Measurements from ENCODE around the gene ZFAND3.
"Not testable (repeated sequence)": the region's sequence is repeated elsewhere in the genome, so short reads cannot be mapped to it uniquely, and the experiment has no call there.

ZFAND3 gene

DNA sequence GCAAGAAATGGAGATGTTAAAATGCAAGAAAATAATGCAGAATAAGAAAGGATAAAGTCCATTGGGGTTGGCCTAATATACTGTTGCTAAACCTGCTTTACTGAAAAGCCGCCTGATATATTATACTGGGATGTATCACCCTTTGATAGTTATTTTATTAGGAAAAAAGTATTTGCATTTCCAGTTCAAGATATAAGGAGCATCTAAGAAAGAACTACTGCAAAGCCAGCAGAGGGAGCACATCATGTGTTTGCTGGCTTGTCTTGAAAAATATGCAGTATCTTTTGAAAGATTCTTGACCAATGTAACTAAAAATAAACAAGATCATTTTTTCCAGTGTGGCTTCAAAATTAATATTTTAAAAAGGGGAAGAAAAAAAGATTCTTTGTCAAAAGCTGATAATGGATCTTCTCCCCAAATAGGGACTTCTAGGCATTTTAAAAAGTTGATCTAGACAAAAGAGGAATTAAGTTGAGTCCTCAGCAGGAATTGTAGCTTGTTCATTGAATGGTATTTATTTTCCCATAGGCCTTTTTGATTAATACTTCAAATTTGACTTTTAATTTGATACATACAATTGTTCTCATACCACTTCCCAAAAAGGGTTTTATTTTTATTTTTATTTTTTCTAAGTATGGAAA, 214.9 kb downstream of the ZFAND3 start:
- Histone ChIP-seq H3K9me3 (replicated peaks in 1 of 11) (peaks cover 0 to 16% (median 9%) of the 10 kb centered on the region in 11 experiments; a peak in 10 of 22 replicates), H3K4me3 (no peak overlapping the region), H3K4me2 (peak overlapping the region in 1 of 11 experiments; percentile 18; a peak in 1 of 22 replicates), H3K27me3 (no peaks in the 10 kb centered on the region), H3K27ac (no peak overlapping the region), H4K20me1 (peaks cover 38 to 100% (median 74%) of the 10 kb centered on the region in 11 experiments), H3K9ac (no peak overlapping the region), H3K4me1 (peaks cover 0 to 49% (median 0%) of the 10 kb centered on the region in 10 experiments; a peak in 6 of 20 replicates), H3K36me3 (peaks cover 0 to 14% (median 3%) of the 10 kb centered on the region in 11 experiments; a peak in 6 of 22 replicates)
- TF ChIP-seq Cebpa-rat (IDR thresholded peaks at IDR 0.05), result no peak

DNA sequence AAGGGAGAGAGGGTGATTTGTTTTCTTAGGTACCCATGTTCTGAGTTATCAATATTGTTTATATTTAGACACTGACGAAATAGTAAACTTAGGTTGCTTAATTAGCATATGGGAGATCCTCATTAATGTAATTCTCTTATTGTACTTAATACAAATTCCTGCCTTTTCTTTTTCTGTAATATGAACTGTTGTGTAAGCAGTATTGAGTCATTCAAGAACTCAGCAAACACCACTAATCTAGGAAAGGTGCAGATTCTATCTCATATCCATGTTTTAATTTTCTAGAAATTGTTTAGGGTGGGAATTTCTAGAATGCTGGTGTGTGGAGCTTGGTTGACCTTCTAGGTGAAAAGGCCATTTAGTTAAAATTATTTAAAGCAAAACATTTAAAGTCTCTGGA, 216.0 kb downstream of the ZFAND3 start:
- TF ChIP-seq Cebpa-rat (IDR thresholded peaks at IDR 0.05), result no peak
- Histone ChIP-seq H3K27ac (no peak overlapping the region), H3K27me3 (no peaks in the 10 kb centered on the region), H3K9ac (no peak overlapping the region), H3K4me3 (no peak overlapping the region), H3K4me1 (peaks cover 0 to 59% (median 8%) of the 10 kb centered on the region in 10 experiments; a peak in 11 of 20 replicates), H3K9me3 (replicated peaks in 1 of 11) (peaks cover 0 to 16% (median 9%) of the 10 kb centered on the region in 11 experiments; a peak in 10 of 22 replicates), H3K4me2 (no peak overlapping the region), H4K20me1 (peaks cover 38 to 100% (median 82%) of the 10 kb centered on the region in 11 experiments), H3K36me3 (peaks cover 0 to 14% (median 0%) of the 10 kb centered on the region in 11 experiments; a peak in 6 of 22 replicates)

DNA sequence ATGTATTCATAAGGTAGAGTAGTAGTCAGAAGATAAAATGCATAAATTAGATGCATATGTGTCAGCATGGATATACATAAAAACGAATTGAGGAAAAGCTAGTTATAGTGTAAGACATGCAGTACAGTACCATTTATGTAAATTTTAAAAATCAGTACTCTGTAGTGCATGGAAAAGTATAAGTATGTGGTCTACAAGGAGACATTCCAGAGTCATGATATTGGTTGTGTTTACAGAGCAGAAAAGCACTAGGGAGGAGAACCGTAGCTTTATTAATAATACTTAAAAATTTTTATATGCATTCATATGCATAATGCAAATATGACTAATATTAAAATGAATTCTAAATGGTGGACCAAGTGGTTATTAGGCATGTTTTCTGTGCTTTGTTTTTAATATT, 220.0 kb downstream of the ZFAND3 start:
- Histone ChIP-seq H3K4me2 (peak overlapping the region in 5 of 11 experiments; percentile 26 to 49 (median 38); a peak in 6 of 22 replicates), H4K20me1 (peaks cover 19 to 98% (median 74%) of the 10 kb centered on the region in 11 experiments; a peak in 19 of 22 replicates), H3K27ac (no peak overlapping the region), H3K4me1 (peaks cover 0 to 54% (median 8%) of the 10 kb centered on the region in 10 experiments; a peak in 11 of 20 replicates), H3K9me3 (replicated peaks in 1 of 11) (peaks cover 0 to 16% (median 9%) of the 10 kb centered on the region in 11 experiments; a peak in 10 of 22 replicates), H3K27me3 (no peaks in the 10 kb centered on the region), H3K36me3 (peaks cover 0 to 14% (median 0%) of the 10 kb centered on the region in 11 experiments; a peak in 6 of 22 replicates), H3K9ac (no peak overlapping the region), H3K4me3 (no peak overlapping the region)
- no peak for TF ChIP-seq Cebpa-rat (IDR thresholded peaks at IDR 0.05)

DNA sequence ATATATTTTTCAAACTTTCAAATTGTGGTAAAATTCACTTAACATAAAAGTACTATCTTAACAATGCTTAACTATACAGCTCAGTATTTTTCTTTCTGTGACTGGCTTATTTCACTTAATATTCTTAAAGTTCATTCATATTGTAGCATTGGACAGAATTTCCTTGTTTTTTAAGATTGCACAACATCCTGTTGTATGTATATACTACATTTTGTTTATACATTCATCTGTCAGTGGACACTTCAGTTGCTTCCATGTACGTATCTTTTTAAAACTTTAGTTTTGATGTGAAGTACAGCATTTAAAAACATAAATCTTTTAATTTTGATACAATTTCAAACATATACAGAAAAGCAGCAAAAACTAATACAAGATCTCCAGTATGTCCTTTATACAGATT, 220.7 kb downstream of the ZFAND3 start:
- no peak for TF ChIP-seq Cebpa-rat (IDR thresholded peaks at IDR 0.05)
- peaks cover 0 to 47% (median 8%) of the 10 kb centered on the region in 10 experiments; a peak in 11 of 20 replicates for H3K4me1 ChIP-seq
- H3K27me3 ChIP-seq, result no peaks in the 10 kb centered on the region
- no peak overlapping the region for H3K4me3 ChIP-seq
- H3K36me3 ChIP-seq, result peaks cover 0 to 14% (median 0%) of the 10 kb centered on the region in 11 experiments; a peak in 6 of 22 replicates
- peaks cover 23 to 98% (median 76%) of the 10 kb centered on the region in 11 experiments; a peak in 19 of 22 replicates for H4K20me1 ChIP-seq
- peak overlapping the region in 5 of 11 experiments; percentile 26 to 49 (median 38); a peak in 7 of 22 replicates for H3K4me2 ChIP-seq
- no peak overlapping the region for H3K27ac ChIP-seq
- peaks cover 0 to 12% (median 9%) of the 10 kb centered on the region in 11 experiments; a peak in 10 of 22 replicates for H3K9me3 ChIP-seq (replicated peaks in 1 of 11)
- H3K9ac ChIP-seq, result no peak overlapping the region

DNA sequence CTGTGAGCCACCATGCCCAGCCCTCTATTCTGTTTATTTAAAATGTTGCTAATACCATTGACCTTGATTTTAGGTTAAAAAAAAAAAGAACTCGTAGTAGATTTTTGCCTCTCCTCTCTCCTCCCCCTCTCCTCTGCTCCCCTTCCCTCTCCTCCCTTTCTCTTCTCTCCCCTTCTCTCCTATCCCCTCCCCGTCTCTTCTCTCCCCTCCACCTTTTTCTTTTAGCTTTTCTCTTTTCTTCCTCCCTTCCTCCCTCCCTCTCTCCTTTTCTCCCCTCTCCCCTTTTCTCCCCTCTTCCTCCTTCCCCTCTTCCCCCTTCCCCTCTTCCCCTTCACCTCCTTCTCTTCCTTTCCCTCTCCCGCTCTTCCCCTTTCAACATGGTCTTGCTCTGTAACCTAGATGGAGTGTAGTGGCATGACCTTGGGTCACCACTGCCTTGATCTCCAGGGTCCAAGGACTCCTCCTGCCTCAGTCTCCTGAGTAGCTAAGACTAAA, 223.8 kb downstream of the ZFAND3 start:
- no peak overlapping the region for H3K9ac ChIP-seq
- H3K27ac ChIP-seq, result no peak overlapping the region
- H4K20me1 ChIP-seq, result peaks cover 14 to 97% (median 68%) of the 10 kb centered on the region in 11 experiments; a peak in 18 of 22 replicates
- peaks cover 0 to 38% (median 8%) of the 10 kb centered on the region in 10 experiments; a peak in 11 of 20 replicates for H3K4me1 ChIP-seq
- no peaks in the 10 kb centered on the region for H3K9me3 ChIP-seq (replicated peaks in 1 of 11)
- no peaks in the 10 kb centered on the region for H3K27me3 ChIP-seq
- no peak overlapping the region for H3K4me3 ChIP-seq
- no peak for TF ChIP-seq Cebpa-rat (IDR thresholded peaks at IDR 0.05)
- H3K4me2 ChIP-seq, result no peak overlapping the region
- peaks cover 0 to 9% (median 0%) of the 10 kb centered on the region in 11 experiments; a peak in 3 of 22 replicates for H3K36me3 ChIP-seq

DNA sequence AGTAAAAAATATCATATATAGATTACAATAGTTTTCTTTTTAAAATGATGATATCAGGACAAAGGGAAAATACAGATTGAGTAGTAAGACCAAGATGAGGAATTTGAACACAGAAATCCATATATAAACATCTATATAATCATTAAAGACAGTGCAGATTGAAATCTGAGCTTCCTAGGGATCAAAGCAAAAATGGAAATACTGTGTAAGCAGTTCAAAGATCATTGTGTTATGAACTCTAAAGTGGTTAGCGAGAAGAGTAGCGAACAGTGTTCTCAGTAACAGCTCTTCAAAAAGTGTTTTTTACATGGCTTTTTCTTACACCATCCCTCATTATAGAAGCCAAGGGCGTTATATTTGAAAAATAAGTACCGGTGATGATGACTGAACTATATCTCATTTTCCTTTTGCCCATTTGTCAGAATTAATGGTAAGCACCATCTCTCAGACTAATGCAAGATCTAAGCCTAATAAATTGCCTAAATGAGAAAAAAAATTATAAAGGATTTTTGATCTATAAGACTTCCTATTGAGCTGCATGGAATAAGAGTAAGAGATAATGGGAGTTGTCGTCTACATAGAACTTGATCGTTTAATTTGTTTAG, 226.3 kb downstream of the ZFAND3 start:
- no peak overlapping the region for H3K4me3 ChIP-seq
- peaks cover 0 to 8% (median 0%) of the 10 kb centered on the region in 11 experiments; a peak in 7 of 22 replicates for H3K9me3 ChIP-seq (replicated peaks in 1 of 11)
- H3K4me1 ChIP-seq, result peaks cover 0 to 15% (median 0%) of the 10 kb centered on the region in 10 experiments; a peak in 6 of 20 replicates
- no peak overlapping the region for H3K27ac ChIP-seq
- TF ChIP-seq Cebpa-rat (IDR thresholded peaks at IDR 0.05), result no peak
- no peak overlapping the region for H3K9ac ChIP-seq
- H3K36me3 ChIP-seq, result peaks cover 0 to 21% (median 0%) of the 10 kb centered on the region in 11 experiments; a peak in 4 of 22 replicates
- no peak overlapping the region for H3K4me2 ChIP-seq
- H4K20me1 ChIP-seq, result peaks cover 18 to 95% (median 68%) of the 10 kb centered on the region in 11 experiments; a peak in 20 of 22 replicates
- H3K27me3 ChIP-seq, result no peaks in the 10 kb centered on the region

DNA sequence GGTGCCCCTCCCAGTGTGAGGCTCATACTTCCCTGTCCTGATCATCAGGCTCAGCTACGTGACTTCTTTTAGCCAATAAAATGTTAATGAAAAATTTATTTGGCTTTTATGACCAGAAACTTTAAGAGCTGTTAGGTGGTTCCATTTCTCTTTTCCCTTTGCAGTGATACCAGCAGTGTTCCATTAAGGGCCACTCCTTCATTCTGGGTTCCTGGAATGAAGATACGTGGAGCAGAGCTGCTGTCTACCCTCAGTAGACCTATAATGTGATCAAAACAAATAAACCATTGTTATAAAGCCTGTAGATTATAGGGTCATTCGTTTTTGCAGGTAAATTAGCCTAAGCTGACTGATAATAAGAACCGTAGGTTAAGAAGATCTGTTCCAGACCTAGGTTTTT, 228.0 kb downstream of the ZFAND3 start:
- no peak overlapping the region for H3K4me2 ChIP-seq
- H3K9ac ChIP-seq, result no peak overlapping the region
- 0 out of 20 replicates have a peak, but pooled peaks cover 0 to 3% (median 0%) of the 10 kb centered on the region in 10 experiments for H3K4me1 ChIP-seq
- H3K4me3 ChIP-seq, result no peak overlapping the region
- peaks cover 0 to 21% (median 0%) of the 10 kb centered on the region in 11 experiments; a peak in 5 of 22 replicates for H3K36me3 ChIP-seq
- H3K9me3 ChIP-seq (replicated peaks in 1 of 11), result peaks cover 0 to 8% (median 0%) of the 10 kb centered on the region in 11 experiments; a peak in 7 of 22 replicates
- H3K27me3 ChIP-seq, result no peaks in the 10 kb centered on the region
- H4K20me1 ChIP-seq, result peaks cover 24 to 97% (median 75%) of the 10 kb centered on the region in 11 experiments; a peak in 20 of 22 replicates
- TF ChIP-seq Cebpa-rat (IDR thresholded peaks at IDR 0.05), result no peak
- H3K27ac ChIP-seq, result no peak overlapping the region

DNA sequence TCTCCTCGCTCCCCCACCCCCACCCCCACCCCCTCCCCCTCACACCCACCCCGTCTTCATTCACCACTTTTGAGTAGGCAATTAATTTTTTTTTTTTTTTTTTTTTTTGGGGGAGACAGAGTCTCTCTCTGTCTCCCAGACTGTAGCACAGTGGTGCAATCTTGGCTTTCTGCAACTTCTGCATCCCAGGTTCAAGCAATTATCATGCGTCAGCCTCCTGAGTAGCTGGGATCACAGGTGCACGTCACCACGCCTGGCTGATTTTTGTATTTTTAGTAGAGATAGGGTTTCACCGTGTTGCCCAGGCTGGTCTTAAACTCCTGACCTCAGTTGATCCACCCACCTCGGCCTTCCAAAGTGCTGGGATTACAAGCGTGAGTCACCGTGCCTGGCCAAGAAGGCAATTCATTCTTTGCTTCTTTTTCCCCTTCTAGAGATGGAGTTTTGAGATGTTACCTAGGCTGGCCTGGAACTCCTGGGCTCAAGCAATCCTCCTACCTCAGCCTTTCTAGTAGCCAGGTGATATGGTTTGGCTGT, 230.4 kb downstream of the ZFAND3 start:
- not testable (repeated sequence) for H3K9me3 ChIP-seq (replicated peaks in 1 of 11); H3K27me3 ChIP-seq; H3K4me2 ChIP-seq; H3K27ac ChIP-seq; H3K4me1 ChIP-seq; H3K4me3 ChIP-seq; H3K9ac ChIP-seq
- Histone ChIP-seq H4K20me1 (peaks cover 40 to 97% (median 81%) of the 10 kb centered on the region in 11 experiments; a peak in 21 of 22 replicates), H3K36me3 (peaks cover 0 to 21% (median 0%) of the 10 kb centered on the region in 11 experiments; a peak in 6 of 22 replicates)
